ENCODE measurements around the gene ADRA2C.

DNA sequence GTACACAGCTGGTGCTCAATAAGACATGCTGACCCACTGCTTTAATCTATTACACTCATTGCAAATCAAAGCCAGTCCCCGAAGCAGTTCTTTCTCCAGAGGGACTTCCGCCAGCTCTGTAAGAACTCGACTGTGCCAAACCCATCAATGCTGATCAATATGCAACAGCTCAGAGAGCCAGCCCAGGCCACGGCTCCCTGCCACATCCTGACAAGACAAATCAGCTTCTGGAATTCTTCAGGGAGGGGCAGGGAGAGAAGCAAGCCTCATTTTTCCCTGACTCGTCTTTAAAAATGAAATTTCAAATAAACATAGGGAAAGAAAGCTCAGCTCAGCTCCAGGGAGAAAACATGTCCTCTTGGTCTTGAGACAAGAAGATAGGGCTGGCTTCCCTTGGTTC lies 5.3 kb upstream of the ADRA2C start:
- TF ChIP-seq, protein P1, sequence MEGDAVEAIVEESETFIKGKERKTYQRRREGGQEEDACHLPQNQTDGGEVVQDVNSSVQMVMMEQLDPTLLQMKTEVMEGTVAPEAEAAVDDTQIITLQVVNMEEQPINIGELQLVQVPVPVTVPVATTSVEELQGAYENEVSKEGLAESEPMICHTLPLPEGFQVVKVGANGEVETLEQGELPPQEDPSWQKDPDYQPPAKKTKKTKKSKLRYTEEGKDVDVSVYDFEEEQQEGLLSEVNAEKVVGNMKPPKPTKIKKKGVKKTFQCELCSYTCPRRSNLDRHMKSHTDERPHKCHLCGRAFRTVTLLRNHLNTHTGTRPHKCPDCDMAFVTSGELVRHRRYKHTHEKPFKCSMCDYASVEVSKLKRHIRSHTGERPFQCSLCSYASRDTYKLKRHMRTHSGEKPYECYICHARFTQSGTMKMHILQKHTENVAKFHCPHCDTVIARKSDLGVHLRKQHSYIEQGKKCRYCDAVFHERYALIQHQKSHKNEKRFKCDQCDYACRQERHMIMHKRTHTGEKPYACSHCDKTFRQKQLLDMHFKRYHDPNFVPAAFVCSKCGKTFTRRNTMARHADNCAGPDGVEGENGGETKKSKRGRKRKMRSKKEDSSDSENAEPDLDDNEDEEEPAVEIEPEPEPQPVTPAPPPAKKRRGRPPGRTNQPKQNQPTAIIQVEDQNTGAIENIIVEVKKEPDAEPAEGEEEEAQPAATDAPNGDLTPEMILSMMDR (conservative IDR thresholded peaks at IDR 0.05 in 1 of 2, IDR thresholded peaks at IDR 0.05 in 1 of 2; ENCODE audit: extremely low read depth in 1 of 2, insufficient read depth in 1 of 2, low read depth in 1 of 2, low read length in 2 of 2), result no peak
- no peak for TF ChIP-seq EZH2 (IDR thresholded peaks at IDR 0.05; ENCODE audit: borderline replicate concordance, low read length)

Data from mammary epithelial cell (primary cell).